Astrocyte of the spinal cord (primary cell): ENCODE measurements around the gene TERC.

Experiments
- DNase-seq: peaks from one replicate; pipeline ENCODE4 v3.0.0; 2011; ENCODE audit warnings: low read depth, low spot score
- H3K4me3 ChIP-seq: 2 replicates; pipeline ENCODE4 v1.5.1; 2011; ENCODE audit warnings: low read depth, mild to moderate bottlenecking, low read length, moderate library complexity
- in situ Hi-C: cut with HindIII; loops from 2 replicates; pipeline ENCODE4 v1.10.0; 2017; ENCODE audit warnings: low sequenced_read_pairs
- TF ChIP-seq, protein P1 (sequence below): IDR thresholded peaks from 2 replicates; pipeline ENCODE4 v1.5.1; 2012; ENCODE audit warnings: low read depth, mild to moderate bottlenecking, low read length, inconsistent platforms

The TERC gene

GRCh38 chr3:169772305-169772896 is 7.5 kb upstream of the TERC start:
- TF ChIP-seq, protein P1, sequence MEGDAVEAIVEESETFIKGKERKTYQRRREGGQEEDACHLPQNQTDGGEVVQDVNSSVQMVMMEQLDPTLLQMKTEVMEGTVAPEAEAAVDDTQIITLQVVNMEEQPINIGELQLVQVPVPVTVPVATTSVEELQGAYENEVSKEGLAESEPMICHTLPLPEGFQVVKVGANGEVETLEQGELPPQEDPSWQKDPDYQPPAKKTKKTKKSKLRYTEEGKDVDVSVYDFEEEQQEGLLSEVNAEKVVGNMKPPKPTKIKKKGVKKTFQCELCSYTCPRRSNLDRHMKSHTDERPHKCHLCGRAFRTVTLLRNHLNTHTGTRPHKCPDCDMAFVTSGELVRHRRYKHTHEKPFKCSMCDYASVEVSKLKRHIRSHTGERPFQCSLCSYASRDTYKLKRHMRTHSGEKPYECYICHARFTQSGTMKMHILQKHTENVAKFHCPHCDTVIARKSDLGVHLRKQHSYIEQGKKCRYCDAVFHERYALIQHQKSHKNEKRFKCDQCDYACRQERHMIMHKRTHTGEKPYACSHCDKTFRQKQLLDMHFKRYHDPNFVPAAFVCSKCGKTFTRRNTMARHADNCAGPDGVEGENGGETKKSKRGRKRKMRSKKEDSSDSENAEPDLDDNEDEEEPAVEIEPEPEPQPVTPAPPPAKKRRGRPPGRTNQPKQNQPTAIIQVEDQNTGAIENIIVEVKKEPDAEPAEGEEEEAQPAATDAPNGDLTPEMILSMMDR: no peak
- in situ Hi-C loops: no loop called here
- peak overlapping the region; percentile 100 for H3K4me3 ChIP-seq
- DNase-seq: peak; percentile 88

DNA sequence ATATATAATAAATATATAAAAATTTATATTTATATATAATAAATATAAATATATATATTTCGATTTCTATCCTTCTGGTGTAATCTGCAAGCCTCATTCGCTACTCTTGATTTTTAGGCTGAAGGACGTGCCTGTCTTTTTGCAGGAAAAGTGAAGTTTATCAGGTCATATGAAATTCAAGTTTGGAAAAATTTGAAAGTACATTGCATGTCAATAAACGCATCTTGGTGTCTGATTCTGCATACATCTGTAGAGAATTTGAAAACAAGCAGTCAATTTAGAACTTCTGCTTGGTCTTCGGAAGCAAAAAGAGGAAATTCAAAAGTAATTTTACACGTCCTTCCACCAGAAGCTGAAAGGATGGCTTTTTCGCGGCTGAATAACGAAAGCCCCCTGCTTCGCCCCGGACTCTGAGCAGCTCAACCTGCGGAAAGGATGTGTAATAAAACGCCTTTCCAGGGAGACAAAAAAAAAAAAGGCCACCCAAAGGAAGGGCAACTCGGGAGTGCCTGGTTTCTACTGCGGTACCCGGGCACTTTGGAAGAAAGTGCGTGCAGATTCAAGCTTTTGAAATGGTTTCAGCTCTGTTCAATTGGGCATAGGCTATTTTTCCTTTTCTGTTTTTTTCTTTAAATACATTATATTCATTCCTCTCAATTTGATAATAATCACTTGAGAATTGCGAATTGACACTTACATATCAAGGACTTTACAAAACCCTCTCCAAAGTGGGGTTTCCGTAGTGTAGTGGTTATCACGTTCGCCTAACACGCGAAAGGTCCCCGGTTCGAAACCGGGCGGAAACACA is 6.8 kb upstream of the TERC start:
- TF ChIP-seq, protein P1: no peak
- in situ Hi-C loops: no loop called here
- DNase-seq: peak; percentile 90
- H3K4me3 ChIP-seq: peak overlapping the region; percentile 100

DNA sequence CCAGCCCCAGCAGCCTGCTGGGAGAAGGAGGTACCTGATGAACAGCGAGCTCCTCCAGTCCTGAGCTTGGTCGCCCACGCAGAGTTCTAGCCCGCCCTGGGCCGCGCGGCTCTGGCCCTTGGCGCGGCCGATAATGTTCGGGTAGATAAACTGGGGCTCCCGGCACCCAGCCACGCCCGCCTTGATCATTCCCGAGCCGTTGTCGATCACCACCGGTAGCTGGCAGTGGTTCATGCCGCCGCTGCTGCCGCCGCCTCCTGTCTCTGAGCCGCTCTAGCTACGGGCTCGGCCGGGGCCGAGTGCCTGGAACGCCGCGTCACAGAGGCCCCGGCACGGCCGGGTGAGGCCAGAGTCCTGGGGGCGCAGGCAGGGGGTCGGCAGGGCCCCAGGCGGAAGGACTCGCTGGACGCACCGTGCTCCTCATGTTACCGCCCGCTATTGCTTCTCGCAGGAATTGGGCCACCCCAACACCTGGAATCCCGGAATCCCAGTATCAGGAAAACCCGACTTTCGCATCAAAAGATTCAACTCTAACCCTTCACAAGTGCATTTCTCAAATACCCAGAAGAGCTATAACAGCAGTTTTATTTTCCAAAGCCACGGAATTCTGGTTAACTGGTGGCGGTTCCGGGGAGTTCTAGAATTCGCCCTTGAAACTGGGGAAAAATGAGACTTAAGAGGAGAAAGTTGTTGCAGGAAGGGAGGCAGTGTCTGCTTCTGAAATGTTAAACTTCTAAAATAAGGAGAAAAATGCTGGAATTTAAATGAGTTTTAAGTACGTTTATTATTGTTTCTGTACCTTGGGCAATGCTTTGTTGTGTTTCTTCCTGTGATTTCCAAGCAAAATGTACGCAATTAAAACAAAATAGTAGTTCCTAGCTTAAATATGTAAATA is 4.7 kb upstream of the TERC start, which contains the start of gene ACTRT3:
ACTRT3 (minus strand) TSS at position 275 of the 895 bp plus-strand sequence; CDS start at position 234, 41 bp downstream.
- TF ChIP-seq, protein P1: no peak
- DNase-seq: peak; percentile 70
- H3K4me3 ChIP-seq: peak within 1 kb of the TSS; percentile 58
- in situ Hi-C loops: no loop called here

GRCh38 chr3:169764312-169764881 is 463 bp downstream of the TERC start:
- H3K4me3 ChIP-seq: peak overlapping the region; percentile 76
- DNase-seq: peak; percentile 55
- TF ChIP-seq, protein P1: no peak
- in situ Hi-C loops: no loop called here

DNA sequence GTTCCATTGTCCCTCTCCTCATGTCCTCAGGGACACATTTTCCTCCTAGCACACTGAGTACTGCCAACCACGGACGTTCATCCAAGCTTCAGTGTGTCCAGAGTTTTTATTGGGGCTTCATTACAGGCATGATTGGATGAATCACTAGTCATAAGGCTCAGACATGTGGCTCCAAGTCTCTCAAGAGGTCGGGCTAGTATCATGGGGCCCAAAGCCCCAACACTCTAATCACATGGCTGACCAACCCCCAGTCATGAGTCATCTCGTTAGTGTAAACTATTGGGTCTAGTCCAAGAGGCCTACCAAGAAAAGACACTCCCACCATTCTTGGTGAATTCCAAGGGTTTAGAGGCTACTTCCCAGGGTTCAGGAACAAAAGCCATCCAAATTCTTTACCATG is 4.4 kb downstream of the TERC start:
- peak; percentile 4 for DNase-seq
- no peak overlapping the region for H3K4me3 ChIP-seq
- TF ChIP-seq, protein P1: no peak
- in situ Hi-C loops: no loop called here

DNA sequence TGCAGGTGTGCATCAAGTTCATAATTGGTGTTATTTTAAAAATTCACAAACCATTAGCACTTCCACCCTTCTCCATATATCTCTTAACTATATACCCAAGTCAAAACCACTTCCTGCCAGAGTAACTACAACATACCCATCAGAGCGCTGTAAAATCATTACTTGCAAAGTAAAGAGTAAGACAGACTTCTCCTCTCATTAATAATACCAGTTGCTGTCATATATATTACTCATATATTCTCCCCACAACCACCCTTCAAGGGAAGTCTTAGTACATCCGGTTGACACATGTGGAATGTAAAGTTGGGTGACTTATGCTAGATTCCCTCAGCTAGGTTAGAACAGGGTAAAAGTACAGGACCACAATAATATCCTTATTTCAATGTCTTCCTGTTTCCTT is 5.6 kb downstream of the TERC start:
- TF ChIP-seq, protein P1: no peak
- in situ Hi-C loops: no loop called here
- peak; percentile 22 for DNase-seq
- H3K4me3 ChIP-seq: no peak overlapping the region
